HepG2 (cell line): ENCODE measurements around the gene C11orf24. TPM values are rescaled to one million over a fixed set of nuclear protein-coding genes. Genes with fewer than 3 reads are reported as not detected.

Experiments used
- ADNP ChIP-seq: sonication (generic); formaldehyde crosslinking; IDR thresholded peaks from 2 replicates; pipeline ENCODE4 v1.4.0; 2020; ENCODE audit warnings: missing genetic modification reagents
- BORCS8-MEF2B ChIP-seq: sonication (generic); formaldehyde crosslinking; IDR thresholded peaks from 2 replicates; pipeline ENCODE4 v1.8.0; 2022; ENCODE audit warnings: mild to moderate bottlenecking, missing genetic modification reagents
- HDAC1 ChIP-seq: sonication (generic); formaldehyde crosslinking; IDR thresholded peaks from 2 replicates; pipeline ENCODE4 v1.5.1; 2020; ENCODE audit warnings: mild to moderate bottlenecking, missing genetic modification reagents
- HNRNPK ChIP-seq: fragments of 200-400 bp; formaldehyde crosslinking; IDR thresholded peaks from 2 replicates; pipeline ENCODE4 v1.6.1; 2018; ENCODE audit warnings: low read length, low read depth, moderate library complexity, mild to moderate bottlenecking; ENCODE audit not compliant: poor library complexity, severe bottlenecking
- ISL2 ChIP-seq: sonication (generic); formaldehyde crosslinking; IDR thresholded peaks from 2 replicates; pipeline ENCODE4 v1.5.0; 2020; ENCODE audit warnings: missing genetic modification reagents
- ISX ChIP-seq: sonication (generic); formaldehyde crosslinking; conservative IDR thresholded peaks from 2 replicates; pipeline ENCODE4 v1.5.0; 2020; ENCODE audit warnings: missing genetic modification reagents
- JUND ChIP-seq: sonication (generic); formaldehyde crosslinking; IDR thresholded peaks from 2 replicates; pipeline ENCODE4 v1.8.0; 2022; ENCODE audit warnings: mild to moderate bottlenecking, missing genetic modification reagents
- NR3C1 ChIP-seq: sonication (generic); formaldehyde crosslinking; IDR thresholded peaks from 2 replicates; pipeline ENCODE4 v1.4.0; 2020; ENCODE audit warnings: missing genetic modification reagents
- REPIN1 ChIP-seq: sonication (generic); formaldehyde crosslinking; IDR thresholded peaks from 2 replicates; pipeline ENCODE4 v1.8.0; 2022; ENCODE audit warnings: missing genetic modification reagents, low read depth, mild to moderate bottlenecking, borderline replicate concordance
- RFXANK ChIP-seq: IDR thresholded peaks from 2 replicates; pipeline ENCODE4 v1.6.1; 2016
- SAP130 ChIP-seq: IDR thresholded peaks from 2 replicates; pipeline ENCODE4 v1.6.1; 2016; ENCODE audit warnings: low read depth
- SMAD1 ChIP-seq: sonication (generic); formaldehyde crosslinking; IDR thresholded peaks from 2 replicates; pipeline ENCODE4 v1.4.0; 2020; ENCODE audit warnings: missing genetic modification reagents, low read depth, mild to moderate bottlenecking, borderline replicate concordance
- SRSF9 ChIP-seq: fragments of 200-400 bp; formaldehyde crosslinking; IDR thresholded peaks from 2 replicates; pipeline ENCODE4 v1.6.1; 2018; ENCODE audit warnings: borderline replicate concordance, mild to moderate bottlenecking, low read depth, low read length; ENCODE audit not compliant: insufficient read depth, poor library complexity, severe bottlenecking
- TFE3 ChIP-seq: IDR thresholded peaks from 2 replicates; pipeline ENCODE4 v1.6.1; 2016
- ZKSCAN8 ChIP-seq: IDR thresholded peaks from 2 replicates; pipeline ENCODE4 v1.6.1; 2016; ENCODE audit warnings: borderline replicate concordance, missing genetic modification reagents, missing compliant biosample characterization
- ZNF138 ChIP-seq: sonication (generic); formaldehyde crosslinking; IDR thresholded peaks from 2 replicates; pipeline ENCODE4 v1.5.0; 2020; ENCODE audit warnings: mild to moderate bottlenecking, low read depth, missing genetic modification reagents
- ZNF224 ChIP-seq: sonication (generic); formaldehyde crosslinking; IDR thresholded peaks from 2 replicates; pipeline ENCODE4 v1.5.0; 2020; ENCODE audit warnings: mild to moderate bottlenecking, missing genetic modification reagents
- ZNF251 ChIP-seq: sonication (generic); formaldehyde crosslinking; IDR thresholded peaks from 2 replicates; pipeline ENCODE4 v1.9.0; 2021; ENCODE audit warnings: mild to moderate bottlenecking, missing genetic modification reagents
- ZNF383 ChIP-seq: sonication (generic); formaldehyde crosslinking; IDR thresholded peaks from 2 replicates; pipeline ENCODE4 v1.4.0; 2020; ENCODE audit warnings: missing genetic modification reagents, mild to moderate bottlenecking, borderline replicate concordance
- ZNF549 ChIP-seq: sonication (generic); formaldehyde crosslinking; IDR thresholded peaks from 2 replicates; pipeline ENCODE4 v1.5.0; 2020; ENCODE audit warnings: missing genetic modification reagents
- ZNF816 ChIP-seq: sonication (generic); formaldehyde crosslinking; IDR thresholded peaks from 2 replicates; pipeline ENCODE4 v1.8.0; 2022; ENCODE audit warnings: missing genetic modification reagents, mild to moderate bottlenecking, borderline replicate concordance
- ZSCAN20 ChIP-seq: sonication (generic); formaldehyde crosslinking; IDR thresholded peaks from 2 replicates; pipeline ENCODE4 v1.4.0; 2020; ENCODE audit warnings: missing genetic modification reagents, mild to moderate bottlenecking, borderline replicate concordance
- ZSCAN22 ChIP-seq: sonication (generic); formaldehyde crosslinking; IDR thresholded peaks from 2 replicates; pipeline ENCODE4 v1.4.0; 2020; ENCODE audit warnings: mild to moderate bottlenecking, missing genetic modification reagents
- ZUFSP ChIP-seq: sonication (generic); formaldehyde crosslinking; IDR thresholded peaks from 2 replicates; pipeline ENCODE4 v1.9.0; 2021; ENCODE audit warnings: missing genetic modification reagents, mild to moderate bottlenecking, borderline replicate concordance
- ZZZ3 ChIP-seq: sonication (generic); formaldehyde crosslinking; IDR thresholded peaks from 2 replicates; pipeline ENCODE4 v1.4.0; 2020; ENCODE audit warnings: missing genetic modification reagents, mild to moderate bottlenecking, borderline replicate concordance
- polyA plus RNA-seq, 8 experiments: library from polyadenylated mRNA; depleted of rRNA in 3 of 8; stranded (reverse) in 7 of 8; unstranded in 1 of 8; fragments of >200 nt; fragmentation: Illumina TruSeq in 4 of 8; extraction: Trizol in 4 of 8; gene quantifications; 2 replicates each; pipeline versions ENCODE4 v1.2.1 to v1.2.3, GENCODE V29; 2011 to 2016; ENCODE audit warnings: low read depth in 4 of 8, missing spikeins in 1 of 8, mixed read lengths in 1 of 8; ENCODE audit not compliant: insufficient read depth in 1 of 8
- total RNA-seq, 5 experiments: library from RNA; depleted of rRNA; stranded (reverse); fragments of >200 nt; fragmentation: Illumina TruSeq; extraction: Trizol; gene quantifications; 2 replicates each; pipeline ENCODE4 v1.2.3, GENCODE V29; 2016; ENCODE audit warnings: low read depth in 1 of 5

The C11orf24 gene
- total and polyA plus RNA-seq, 2 of the 13 experiments (the other 11 are each of a cell fraction or from before 2014, with no cell fraction given) = 52.9 to 55.5 TPM

GRCh38 chr11:68257477-68258362, 14.1 kb downstream of the C11orf24 start (continued):
- TF ChIP-seq ZUFSP (CRISPR knock-in tag) = no peak
- TF ChIP-seq TFE3 (CRISPR knock-in tag) = peak; percentile 56; the same call in 1 of the 2 replicates
- TF ChIP-seq ZSCAN20 (CRISPR knock-in tag) = 0 out of 2 replicates have a peak, but pooled peaks have one; percentile 38
- TF ChIP-seq ZNF816 (CRISPR knock-in tag) = no peak
- TF ChIP-seq ZNF224 (CRISPR knock-in tag) = 0 out of 2 replicates have a peak, but pooled peaks have one; percentile 92
- TF ChIP-seq ZKSCAN8 (CRISPR knock-in tag) = 0 out of 2 replicates have a peak, but pooled peaks have one; percentile 57
- TF ChIP-seq SMAD1 = peak; percentile 58; the same call in 1 of the 2 replicates
- 0 out of 2 replicates have a peak, but pooled peaks have one; percentile 74 for TF ChIP-seq RFXANK (CRISPR knock-in tag)
- TF ChIP-seq ZSCAN22 (CRISPR knock-in tag) = no peak
- TF ChIP-seq ZNF383 (CRISPR knock-in tag) = no peak
- no peak for TF ChIP-seq SRSF9
- TF ChIP-seq BORCS8-MEF2B = peak; percentile 78
- TF ChIP-seq ADNP (CRISPR knock-in tag) = no peak
- TF ChIP-seq ZNF549 (CRISPR knock-in tag) = no peak
- no peak for TF ChIP-seq ZNF251 (CRISPR knock-in tag)
- TF ChIP-seq HNRNPK = no peak
- TF ChIP-seq ZNF138 (CRISPR knock-in tag) = no peak
- TF ChIP-seq REPIN1 = peak; percentile 51; the same call in 1 of the 2 replicates
- TF ChIP-seq ZZZ3 (CRISPR knock-in tag) = no peak
- TF ChIP-seq ISX (CRISPR knock-in tag) = no peak
- peak; percentile 50 for TF ChIP-seq SAP130 (CRISPR knock-in tag)
- TF ChIP-seq ISL2 (CRISPR knock-in tag) = 0 out of 2 replicates have a peak, but pooled peaks have one; percentile 49
- TF ChIP-seq HDAC1 (CRISPR knock-in tag) = no peak; the same call in 1 of the 2 replicates
- no peak for TF ChIP-seq NR3C1
- TF ChIP-seq JUND (CRISPR knock-in tag) = no peak
